ENCODE results near the gene XRCC3.

- TF ChIP-seq CTCF (IDR thresholded peaks at IDR 0.05; ENCODE audit: extremely low read depth in 1 of 2, insufficient read depth in 1 of 2, low read depth in 1 of 2, low read length in 2 of 2) (no peak), POLR2A (IDR thresholded peaks at IDR 0.05; ENCODE audit: low read depth, low read length) (no peak)
Observed at GRCh38 chr14:103758059-103758776, 43.0 kb upstream of the XRCC3 start.

All from endothelial cell of umbilical vein (primary cell).